ENCODE results near the gene ARID5A. TPM values are rescaled to one million over a fixed set of nuclear protein-coding genes. Genes with fewer than 3 reads are reported as not detected.
A peak's percentile ranks its signal among the peaks of the same experiment; 100 is the strongest.

The ARID5A gene
- total RNA-seq, 3 donors from 2014 or later, result 18.9 to 132 (median 56.4) TPM

- no peak overlapping the region for H3K27ac ChIP-seq
- TF ChIP-seq, protein P1, sequence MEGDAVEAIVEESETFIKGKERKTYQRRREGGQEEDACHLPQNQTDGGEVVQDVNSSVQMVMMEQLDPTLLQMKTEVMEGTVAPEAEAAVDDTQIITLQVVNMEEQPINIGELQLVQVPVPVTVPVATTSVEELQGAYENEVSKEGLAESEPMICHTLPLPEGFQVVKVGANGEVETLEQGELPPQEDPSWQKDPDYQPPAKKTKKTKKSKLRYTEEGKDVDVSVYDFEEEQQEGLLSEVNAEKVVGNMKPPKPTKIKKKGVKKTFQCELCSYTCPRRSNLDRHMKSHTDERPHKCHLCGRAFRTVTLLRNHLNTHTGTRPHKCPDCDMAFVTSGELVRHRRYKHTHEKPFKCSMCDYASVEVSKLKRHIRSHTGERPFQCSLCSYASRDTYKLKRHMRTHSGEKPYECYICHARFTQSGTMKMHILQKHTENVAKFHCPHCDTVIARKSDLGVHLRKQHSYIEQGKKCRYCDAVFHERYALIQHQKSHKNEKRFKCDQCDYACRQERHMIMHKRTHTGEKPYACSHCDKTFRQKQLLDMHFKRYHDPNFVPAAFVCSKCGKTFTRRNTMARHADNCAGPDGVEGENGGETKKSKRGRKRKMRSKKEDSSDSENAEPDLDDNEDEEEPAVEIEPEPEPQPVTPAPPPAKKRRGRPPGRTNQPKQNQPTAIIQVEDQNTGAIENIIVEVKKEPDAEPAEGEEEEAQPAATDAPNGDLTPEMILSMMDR (IDR thresholded peaks at IDR 0.05), result no peak
- TF ChIP-seq POLR2AphosphoS5 (IDR thresholded peaks at IDR 0.05) (no peak), POLR2A (IDR thresholded peaks at IDR 0.05) (no peak)
- intact Hi-C loops (cut with DNase I; ENCODE audit: low total_unique reads), result no loop called here
- peaks cover 0 to 7% of the 10 kb centered on the region in 2 donors for H3K27me3 ChIP-seq
- no peaks in the 10 kb centered on the region for H3K36me3 ChIP-seq
- H3K9me3 ChIP-seq, result no peaks in the 10 kb centered on the region
- H3K4me1 ChIP-seq, result no peaks in the 10 kb centered on the region
- peak; percentile 11 to 43 for DNase-seq (ENCODE audit: low spot score in 2 of 2)
- no peak overlapping the region for H3K4me3 ChIP-seq
Observed at GRCh38 chr2:96503637-96504243, 32.8 kb upstream of the ARID5A start.

- Histone ChIP-seq H3K4me1 (no peaks in the 10 kb centered on the region), H3K9me3 (no peaks in the 10 kb centered on the region), H3K36me3 (no peaks in the 10 kb centered on the region), H3K4me3 (peak within 1 kb of the TSS in 1 of 3 donors; percentile 52), H3K27me3 (peaks cover 0 to 5% of the 10 kb centered on the region in 2 donors), H3K27ac (peak within 1 kb of the TSS in 1 of 2 donors; percentile 1)
- intact Hi-C loops (cut with DNase I; ENCODE audit: low total_unique reads), result loop anchor here (5.0 kb wide), 1 partner anchor 98 kb away; no protein-coding TSS in a partner anchor
- TF ChIP-seq POLR2A (IDR thresholded peaks at IDR 0.05), result no peak
- TF ChIP-seq, protein P1 (IDR thresholded peaks at IDR 0.05), result no peak
- no peak for TF ChIP-seq POLR2AphosphoS5 (IDR thresholded peaks at IDR 0.05)
- DNase-seq (ENCODE audit: low spot score in 2 of 2), result peak; percentile 17 to 40
Observed at GRCh38 chr2:96505231-96505889, 31.2 kb upstream of the ARID5A start, which contains the start of gene NEURL3. Gene NEURL3, minus strand, starts transcription at chr2:96505357. Its CDS starts 71 bp downstream, at chr2:96505286.

DNA sequence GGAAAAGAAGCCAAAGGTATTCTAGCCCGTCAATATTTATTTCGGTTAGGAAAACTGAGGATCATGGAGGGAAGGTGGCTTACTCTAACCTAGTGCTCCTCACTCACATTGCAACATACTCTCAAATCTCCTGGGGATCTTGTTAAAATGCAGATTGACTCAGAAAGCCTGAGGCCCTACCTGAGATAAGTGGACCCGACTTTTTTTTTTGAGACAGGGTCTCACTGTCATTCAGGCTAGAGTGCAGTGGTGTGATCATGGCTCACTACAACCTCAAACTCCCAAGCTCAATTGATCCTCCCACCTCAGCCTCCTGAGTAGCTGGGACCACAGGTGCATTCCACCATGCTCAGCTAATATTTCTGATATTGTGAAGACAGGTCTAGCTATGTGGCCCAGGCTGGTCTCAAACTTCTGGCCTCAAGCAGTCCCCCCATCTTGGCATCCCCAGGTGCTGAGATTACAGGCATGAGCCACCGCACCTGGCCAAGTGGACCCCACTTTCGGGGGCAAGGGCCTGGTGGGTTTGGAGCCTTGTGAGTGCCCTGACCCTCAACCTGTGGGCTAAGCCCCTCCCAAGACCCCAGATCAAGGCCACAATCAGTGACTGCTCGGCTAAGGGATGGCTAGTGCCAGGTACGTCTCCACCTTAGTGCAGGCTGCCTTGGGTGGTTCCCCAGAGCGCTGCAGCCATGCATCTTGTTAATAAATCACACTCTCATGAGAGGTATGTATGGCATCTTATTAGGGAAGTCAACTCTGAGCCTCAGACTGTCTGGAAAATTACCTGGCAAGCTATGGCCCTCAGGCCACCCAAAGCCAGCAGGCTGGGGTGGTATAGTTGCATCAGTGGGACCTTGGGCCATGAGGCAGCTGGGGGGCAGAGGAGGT is 30.3 kb upstream of the ARID5A start:
- TF ChIP-seq, protein P1 (IDR thresholded peaks at IDR 0.05), result no peak
- DNase-seq (ENCODE audit: low spot score in 2 of 2), result peak in 1 of 2 donors; percentile 33
- Histone ChIP-seq H3K27me3 (no peaks in the 10 kb centered on the region), H3K36me3 (no peaks in the 10 kb centered on the region), H3K27ac (peak overlapping the region; percentile 30 to 42), H3K4me3 (peak overlapping the region in 2 of 3 donors; percentile 9 to 52), H3K4me1 (no peaks in the 10 kb centered on the region), H3K9me3 (no peaks in the 10 kb centered on the region)
- intact Hi-C loops (cut with DNase I; ENCODE audit: low total_unique reads), result loop anchor here (5.0 kb wide), 1 partner anchor 99 kb away; no protein-coding TSS in a partner anchor

DNA sequence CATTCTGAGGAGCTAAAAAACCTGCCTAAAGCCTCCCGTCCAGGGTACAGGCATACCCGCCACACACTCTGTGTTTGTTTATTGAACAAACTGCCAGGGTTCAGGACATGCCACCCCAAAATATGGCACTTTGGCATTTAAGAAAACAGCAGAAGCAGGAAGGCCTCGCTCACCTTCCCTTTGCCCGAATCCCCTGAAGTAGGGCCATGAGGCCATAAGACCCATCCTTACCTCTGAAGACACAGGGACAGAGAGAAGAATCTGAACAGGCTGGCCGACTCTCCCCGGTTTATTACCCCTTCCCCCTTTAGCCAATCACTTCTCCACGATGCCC is 29.7 kb upstream of the ARID5A start:
- no peaks in the 10 kb centered on the region for H3K36me3 ChIP-seq
- DNase-seq (ENCODE audit: low spot score in 2 of 2), result peak in 1 of 2 donors; percentile 3
- intact Hi-C loops (cut with DNase I; ENCODE audit: low total_unique reads), result loop anchor here (5.0 kb wide), 1 partner anchor 100 kb away; no protein-coding TSS in a partner anchor
- no peaks in the 10 kb centered on the region for H3K4me1 ChIP-seq
- H3K4me3 ChIP-seq, result peak overlapping the region in 2 of 3 donors; percentile 9 to 52
- no peaks in the 10 kb centered on the region for H3K27me3 ChIP-seq
- H3K27ac ChIP-seq, result peak overlapping the region; percentile 30 to 42
- TF ChIP-seq, protein P1 (IDR thresholded peaks at IDR 0.05), result no peak
- no peak for TF ChIP-seq POLR2A (IDR thresholded peaks at IDR 0.05)
- TF ChIP-seq POLR2AphosphoS5 (IDR thresholded peaks at IDR 0.05), result no peak
- H3K9me3 ChIP-seq, result no peaks in the 10 kb centered on the region
